ENCODE measurements around the gene TEX13C. TPM values are rescaled to one million over a fixed set of nuclear protein-coding genes. Genes with fewer than 3 reads are reported as not detected.

The TEX13C gene
- total RNA-seq, 4 donors from 2014 or later = 0.21 TPM; not detected in 3

- H3K27me3 ChIP-seq = no peaks in the 10 kb centered on the region
- no peak for DNase-seq (ENCODE audit: low spot score in 2 of 2)
- H3K4me1 ChIP-seq = no peaks in the 10 kb centered on the region
- no peak overlapping the region for H3K4me3 ChIP-seq
- H3K36me3 ChIP-seq = no peaks in the 10 kb centered on the region
- H3K9me3 ChIP-seq = no peaks in the 10 kb centered on the region
- H3K27ac ChIP-seq = no peak overlapping the region
- TF ChIP-seq POLR2A (IDR thresholded peaks at IDR 0.05) = no peak
- no peak for TF ChIP-seq CTCF (IDR thresholded peaks at IDR 0.05)
- no peak for TF ChIP-seq EP300 (IDR thresholded peaks at IDR 0.05)
Measured at GRCh38 chrX:125291124-125291523, 28.5 kb upstream of the TEX13C start.

- H3K36me3 ChIP-seq = no peaks in the 10 kb centered on the region
- H3K27ac ChIP-seq = no peak overlapping the region
- DNase-seq (ENCODE audit: low spot score in 2 of 2) = no peak
- H3K4me3 ChIP-seq = no peak overlapping the region
- H3K4me1 ChIP-seq = no peaks in the 10 kb centered on the region
- H3K9me3 ChIP-seq = no peaks in the 10 kb centered on the region
- no peak for TF ChIP-seq POLR2A (IDR thresholded peaks at IDR 0.05)
- no peak for TF ChIP-seq CTCF (IDR thresholded peaks at IDR 0.05)
- TF ChIP-seq EP300 (IDR thresholded peaks at IDR 0.05) = no peak
- no peaks in the 10 kb centered on the region for H3K27me3 ChIP-seq
- WGBS, 2 donors = 34 to 85% methylated on average over 1 of the region's 1 CpG
Measured at GRCh38 chrX:125293850-125294780, 25.6 kb upstream of the TEX13C start.

GRCh38 chrX:125295337-125295736 is 24.3 kb upstream of the TEX13C start:
- TF ChIP-seq CTCF (IDR thresholded peaks at IDR 0.05) (no peak), POLR2A (IDR thresholded peaks at IDR 0.05) (no peak), EP300 (IDR thresholded peaks at IDR 0.05) (no peak)
- no peaks in the 10 kb centered on the region for H3K36me3 ChIP-seq
- no peak for DNase-seq (ENCODE audit: low spot score in 2 of 2)

GRCh38 chrX:125298871-125299270 is 20.8 kb upstream of the TEX13C start:
- Histone ChIP-seq H3K27me3 (no peaks in the 10 kb centered on the region), H3K9me3 (no peaks in the 10 kb centered on the region), H3K4me1 (no peaks in the 10 kb centered on the region), H3K27ac (no peak overlapping the region), H3K4me3 (no peak overlapping the region), H3K36me3 (no peaks in the 10 kb centered on the region)
- 72 to 78% methylated on average over 2 of the region's 2 CpGs for WGBS, 2 donors
- no peak for TF ChIP-seq EP300 (IDR thresholded peaks at IDR 0.05)
- no peak for TF ChIP-seq POLR2A (IDR thresholded peaks at IDR 0.05)
- no peak for TF ChIP-seq CTCF (IDR thresholded peaks at IDR 0.05)
- no peak for DNase-seq (ENCODE audit: low spot score in 2 of 2)

More at GRCh38 chrX:125295337-125295736, 24.3 kb upstream of the TEX13C start:
- no peaks in the 10 kb centered on the region for H3K9me3 ChIP-seq
- 42 to 54% methylated on average over 2 of the region's 2 CpGs for WGBS, 2 donors
- H3K27me3 ChIP-seq = no peaks in the 10 kb centered on the region
- H3K4me3 ChIP-seq = no peak overlapping the region
- H3K27ac ChIP-seq = no peak overlapping the region
- no peaks in the 10 kb centered on the region for H3K4me1 ChIP-seq

GRCh38 chrX:125306335-125306866 is 13.3 kb upstream of the TEX13C start:
- 68 to 90% methylated on average over 1 of the region's 1 CpG for WGBS, 2 donors
- Histone ChIP-seq H3K36me3 (no peaks in the 10 kb centered on the region), H3K9me3 (no peaks in the 10 kb centered on the region), H3K27ac (no peak overlapping the region), H3K4me1 (no peaks in the 10 kb centered on the region), H3K4me3 (no peak overlapping the region), H3K27me3 (no peaks in the 10 kb centered on the region)
- DNase-seq (ENCODE audit: low spot score in 2 of 2) = no peak
- no peak for TF ChIP-seq POLR2A (IDR thresholded peaks at IDR 0.05)
- no peak for TF ChIP-seq CTCF (IDR thresholded peaks at IDR 0.05)
- no peak for TF ChIP-seq EP300 (IDR thresholded peaks at IDR 0.05)
